HepG2 (cell line): ENCODE results near the gene C12orf60.

Source experiments
- EZH2 ChIP-seq: conservative IDR thresholded peaks from 2 replicates; pipeline ENCODE4 v1.6.1; 2012; ENCODE audit warnings: mild to moderate bottlenecking, low read depth, low read length, moderate library complexity
- FOXK1 ChIP-seq: sonication (generic); formaldehyde crosslinking; IDR thresholded peaks from 2 replicates; pipeline ENCODE4 v1.4.0; 2020; ENCODE audit warnings: low read depth, missing genetic modification reagents, borderline replicate concordance
- FOXP1 ChIP-seq, 2 experiments: fragments of 450-650 bp in 1 of 2; IDR thresholded peaks; 2 replicates each; pipeline ENCODE4 v1.6.1; 2017 to 2018; ENCODE audit warnings: antibody characterized with exemption in 1 of 2
- RFX5 ChIP-seq: IDR thresholded peaks from 2 replicates; pipeline ENCODE4 v1.6.1; 2011; ENCODE audit warnings: low read depth, low read length, improper control_type of control experiment
- SOX13 ChIP-seq, 3 experiments: fragments of 450-650 bp in 1 of 3; sonication (generic) in 1 of 3; formaldehyde crosslinking in 1 of 3; IDR thresholded peaks in 2 of 3; conservative IDR thresholded peaks in 1 of 3; 2 replicates each; pipeline versions ENCODE4 v1.5.0 to v1.6.1; 2016 to 2020; ENCODE audit warnings: antibody characterized with exemption in 1 of 3, mild to moderate bottlenecking in 1 of 3, missing compliant biosample characterization in 1 of 3, missing genetic modification reagents in 1 of 3, moderate library complexity in 1 of 3
- WIZ ChIP-seq: sonication (generic); formaldehyde crosslinking; IDR thresholded peaks from 2 replicates; pipeline ENCODE4 v1.5.1; 2020; ENCODE audit warnings: mild to moderate bottlenecking, missing genetic modification reagents
- ZBTB20 ChIP-seq: sonication (generic); formaldehyde crosslinking; IDR thresholded peaks from 2 replicates; pipeline ENCODE4 v1.8.1; 2023; ENCODE audit warnings: missing genetic modification reagents, low read depth, mild to moderate bottlenecking, borderline replicate concordance

- no peak for TF ChIP-seq FOXK1 (CRISPR knock-in tag)
- TF ChIP-seq WIZ (CRISPR knock-in tag) = no peak
- no peak for TF ChIP-seq FOXP1 (IDR thresholded peaks at IDR 0.05)
- TF ChIP-seq FOXP1 (CRISPR knock-in tag; IDR thresholded peaks at IDR 0.05) = no peak
- no peak for TF ChIP-seq SOX13 (IDR thresholded peaks at IDR 0.05)
- TF ChIP-seq SOX13 (CRISPR knock-in tag; conservative IDR thresholded peaks at IDR 0.05 in 1 of 2, IDR thresholded peaks at IDR 0.05 in 1 of 2) = no peak
- TF ChIP-seq RFX5 = no peak
- TF ChIP-seq EZH2 = no peak
- TF ChIP-seq ZBTB20 (CRISPR knock-in tag) = no peak
These were observed 41.9 kb downstream of the C12orf60 start for GRCh38 chr12:14845350-14845750.
